NCI-H2196 treated with DMSO at 0.1 percent for 48 hours (cell line): ENCODE measurements around the gene C10orf90.
"Not testable (repeated sequence)": the region's sequence is repeated elsewhere in the genome, so short reads cannot be mapped to it uniquely, and the experiment has no call there.

Source experiments
- DNase-seq: peaks from one replicate; lab custom pipeline; 2025; ENCODE audit not compliant: unreplicated experiment; lab: John Stamatoyannopoulos, UW

C10orf90 gene

DNA sequence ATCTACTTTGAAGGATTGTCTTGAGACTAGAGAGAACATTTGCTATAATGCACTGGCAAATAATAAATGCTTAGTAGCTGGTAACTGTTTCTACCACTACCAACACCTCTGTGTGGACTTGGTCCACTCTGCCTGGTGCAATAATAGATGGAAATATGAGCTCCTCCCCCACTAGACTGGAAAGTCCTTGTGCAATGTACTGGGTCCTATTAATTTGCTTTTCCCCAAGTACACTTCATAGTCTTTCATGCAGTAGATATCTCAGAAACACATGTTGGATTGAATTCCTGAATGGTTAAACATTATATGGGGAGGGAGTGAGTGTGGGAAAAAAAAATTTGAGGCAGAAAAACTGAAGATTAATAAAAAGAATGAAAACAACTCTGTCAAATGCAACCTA, 119.3 kb downstream of the C10orf90 start:
- DNase-seq = no peak

DNA sequence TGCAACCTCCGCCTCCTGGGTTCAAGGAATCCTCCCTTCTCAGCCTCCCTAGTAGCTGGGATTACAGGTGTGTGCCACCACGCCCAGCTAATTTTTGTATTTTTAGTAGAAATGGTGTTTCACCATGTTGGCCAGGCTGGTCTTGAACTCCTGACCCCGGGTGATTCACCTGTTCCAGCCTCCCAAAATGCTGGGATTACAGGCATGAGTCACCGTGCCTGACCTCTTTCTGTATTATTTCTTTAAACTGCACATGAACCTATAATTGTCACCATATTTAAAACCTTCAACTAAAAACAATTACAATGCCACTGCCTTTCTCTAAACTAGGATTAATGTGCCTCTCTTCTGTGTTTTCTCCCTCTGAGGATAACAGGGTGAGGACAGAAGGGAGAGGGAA, 119.9 kb downstream of the C10orf90 start:
- not testable (repeated sequence) for DNase-seq

- no peak for DNase-seq
These were observed 121.1 kb downstream of the C10orf90 start for GRCh38 chr10:126549344-126549743.

- no peak for DNase-seq
These were observed 125.9 kb downstream of the C10orf90 start for GRCh38 chr10:126544565-126544964.

DNA sequence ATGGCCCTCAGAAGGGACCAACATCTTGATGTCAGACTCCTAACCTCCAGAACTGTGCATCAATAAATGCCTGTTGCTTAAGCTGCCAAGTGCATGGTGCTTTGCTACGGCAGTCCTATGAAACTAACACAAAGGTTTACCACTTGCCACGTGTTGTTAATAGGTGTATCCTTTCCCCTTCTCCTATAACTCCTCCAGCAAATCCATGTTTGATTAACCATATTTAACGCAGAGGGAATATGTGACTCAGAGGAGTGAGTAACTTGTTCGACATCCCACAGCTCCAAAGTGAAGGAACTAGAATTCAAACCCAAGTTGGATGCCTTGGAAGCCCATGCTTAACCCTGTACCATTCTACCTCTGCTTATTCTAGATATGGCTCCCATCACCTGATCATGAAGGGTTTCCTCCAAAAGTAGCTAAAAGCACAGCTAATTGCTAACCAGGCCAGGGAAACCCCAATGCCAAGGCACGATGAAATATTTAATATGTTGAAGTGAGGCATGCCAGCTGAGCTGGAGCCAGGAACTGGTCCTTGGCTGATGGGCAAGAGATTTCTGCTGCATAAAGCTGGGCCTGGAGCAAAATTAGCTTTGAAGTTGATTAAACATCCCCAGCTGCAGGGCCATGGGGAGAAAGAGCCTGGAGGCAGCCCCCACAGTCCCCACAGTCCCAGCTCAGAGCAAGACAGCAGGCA, 131.9 kb downstream of the C10orf90 start:
- DNase-seq = no peak

GRCh38 chr10:126536656-126537055, 133.8 kb downstream of the C10orf90 start:
- no peak for DNase-seq

- no peak for DNase-seq
These were observed 134.3 kb downstream of the C10orf90 start for GRCh38 chr10:126536148-126536547.

DNA sequence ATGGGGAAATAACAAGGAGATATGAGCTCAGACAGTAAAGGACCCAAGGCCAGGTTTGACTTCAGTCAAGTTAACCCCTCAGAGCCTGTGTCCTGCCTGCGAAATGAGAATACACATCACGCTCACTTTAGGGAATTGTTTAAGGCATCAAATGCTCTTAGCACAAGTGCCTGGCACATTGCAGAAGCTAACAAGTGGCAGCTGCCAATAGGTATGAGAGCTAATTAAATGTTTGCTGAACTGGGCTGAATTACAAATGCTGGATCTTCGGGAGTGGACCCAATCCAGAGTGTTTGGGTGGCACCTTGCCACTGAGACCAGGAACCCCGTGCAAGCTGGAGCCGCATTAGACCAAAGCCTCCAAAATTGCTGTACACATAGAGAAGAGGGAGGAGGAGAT, 136.8 kb downstream of the C10orf90 start:
- no peak for DNase-seq

GRCh38 chr10:126528315-126528835, 142.1 kb downstream of the C10orf90 start:
- no peak for DNase-seq

GRCh38 chr10:126527645-126528314, 142.7 kb downstream of the C10orf90 start:
- no peak for DNase-seq

GRCh38 chr10:126525326-126525725, 145.2 kb downstream of the C10orf90 start:
- DNase-seq = no peak

DNA sequence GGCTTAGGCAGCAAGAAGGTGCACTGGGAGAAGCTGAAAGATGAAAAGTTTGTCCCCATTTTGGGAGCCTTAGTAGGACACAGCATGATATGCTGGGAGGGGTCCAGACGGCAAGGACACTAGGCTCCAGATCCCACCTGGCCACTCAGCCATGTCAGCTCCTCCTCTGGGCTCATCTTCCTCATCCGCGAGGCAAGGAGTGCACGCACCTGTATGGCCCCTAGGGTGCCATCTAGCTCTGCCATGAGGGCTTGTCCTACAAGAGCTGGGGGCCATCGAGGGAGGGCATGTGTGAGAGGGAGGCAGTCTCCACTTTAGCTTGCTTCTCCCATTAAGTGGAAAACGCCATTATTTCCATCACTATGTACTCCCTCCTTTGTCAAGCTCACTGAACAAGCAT, 146.0 kb downstream of the C10orf90 start:
- no peak for DNase-seq

- DNase-seq = no peak
These were observed 147.4 kb downstream of the C10orf90 start for GRCh38 chr10:126523071-126523470.

DNA sequence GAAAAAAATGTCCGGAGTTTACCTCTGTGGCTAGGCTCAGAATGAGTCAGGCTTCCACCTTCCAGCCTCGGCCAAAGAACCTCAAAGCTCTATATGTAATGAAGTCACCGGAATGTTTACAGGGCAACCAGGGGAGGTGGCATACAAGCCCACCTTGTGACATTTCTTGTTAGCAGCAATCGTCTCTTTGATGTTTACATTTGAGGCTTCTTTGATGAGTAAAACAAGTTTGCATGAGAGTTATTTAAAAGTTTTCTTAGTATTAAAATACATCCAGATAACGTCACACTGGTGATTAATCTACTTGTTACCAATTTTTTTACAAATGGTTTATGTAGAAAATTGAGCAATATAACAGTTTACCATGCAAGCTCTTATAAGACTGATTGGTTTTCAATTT, 149.1 kb downstream of the C10orf90 start:
- DNase-seq = no peak

DNA sequence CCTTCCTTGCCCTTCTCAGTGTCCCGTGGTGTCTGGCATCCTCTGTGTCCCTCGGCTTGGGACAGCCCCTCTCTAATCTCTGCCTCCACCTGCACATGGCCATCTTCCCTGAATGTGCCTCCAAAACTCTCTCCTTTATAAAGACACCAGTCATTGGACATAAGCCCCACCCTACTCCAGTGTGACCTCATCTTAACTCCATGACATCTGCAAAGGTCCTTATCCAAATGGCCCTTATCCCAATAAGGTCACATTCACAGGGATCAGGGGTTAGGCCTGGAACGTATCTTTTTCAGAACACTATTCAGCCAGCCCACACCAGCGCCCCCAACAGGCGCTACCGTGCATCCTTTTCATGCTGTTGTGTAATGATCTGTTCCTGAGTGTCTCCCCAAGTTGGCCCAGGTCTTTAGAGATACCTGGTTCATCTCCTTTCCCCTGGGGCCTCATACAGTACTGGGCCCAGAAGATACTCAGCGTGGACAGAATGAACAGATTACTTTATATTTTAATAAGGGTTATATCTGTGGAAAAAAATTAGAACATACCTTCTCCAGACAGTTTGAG, 149.7 kb downstream of the C10orf90 start:
- no peak for DNase-seq

DNA sequence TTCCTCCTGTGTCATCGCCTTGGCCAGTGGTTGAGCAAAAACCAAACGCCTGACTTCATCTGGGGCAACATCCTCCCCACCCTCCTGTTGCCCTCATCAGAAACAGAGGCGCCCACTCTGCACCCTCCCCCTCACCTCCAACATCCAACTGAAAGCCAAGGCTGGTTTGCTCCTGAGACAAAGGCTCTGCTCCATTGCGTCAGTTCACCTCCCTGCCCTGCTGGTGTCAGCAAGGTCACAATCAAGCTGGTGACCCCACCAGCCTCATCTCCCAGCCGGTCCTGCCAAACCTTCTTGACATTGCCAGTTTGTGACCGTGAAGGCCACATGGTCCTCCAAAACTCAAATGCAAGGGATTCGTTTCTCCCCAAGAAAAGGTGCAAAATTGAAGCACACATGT, 150.5 kb downstream of the C10orf90 start:
- DNase-seq = no peak

DNA sequence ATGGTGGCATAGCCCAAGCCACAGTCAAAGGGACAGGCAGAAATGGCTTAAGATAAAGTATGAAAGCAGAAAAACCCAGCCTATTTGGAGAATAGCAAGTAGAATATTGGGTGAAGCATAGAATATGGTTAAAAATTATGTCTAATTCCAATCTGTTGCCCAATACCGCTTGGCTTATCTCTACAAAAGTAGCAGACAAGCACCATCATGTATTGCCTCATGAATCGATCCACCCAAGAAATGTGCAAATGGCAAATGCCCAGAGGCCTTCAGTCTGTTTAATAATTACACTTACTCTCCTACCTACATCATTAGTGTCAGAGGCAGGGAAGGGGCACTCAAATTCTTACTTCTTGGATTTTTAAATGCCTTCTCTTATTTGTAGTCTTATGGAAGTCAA, 151.3 kb downstream of the C10orf90 start:
- no peak for DNase-seq

DNA sequence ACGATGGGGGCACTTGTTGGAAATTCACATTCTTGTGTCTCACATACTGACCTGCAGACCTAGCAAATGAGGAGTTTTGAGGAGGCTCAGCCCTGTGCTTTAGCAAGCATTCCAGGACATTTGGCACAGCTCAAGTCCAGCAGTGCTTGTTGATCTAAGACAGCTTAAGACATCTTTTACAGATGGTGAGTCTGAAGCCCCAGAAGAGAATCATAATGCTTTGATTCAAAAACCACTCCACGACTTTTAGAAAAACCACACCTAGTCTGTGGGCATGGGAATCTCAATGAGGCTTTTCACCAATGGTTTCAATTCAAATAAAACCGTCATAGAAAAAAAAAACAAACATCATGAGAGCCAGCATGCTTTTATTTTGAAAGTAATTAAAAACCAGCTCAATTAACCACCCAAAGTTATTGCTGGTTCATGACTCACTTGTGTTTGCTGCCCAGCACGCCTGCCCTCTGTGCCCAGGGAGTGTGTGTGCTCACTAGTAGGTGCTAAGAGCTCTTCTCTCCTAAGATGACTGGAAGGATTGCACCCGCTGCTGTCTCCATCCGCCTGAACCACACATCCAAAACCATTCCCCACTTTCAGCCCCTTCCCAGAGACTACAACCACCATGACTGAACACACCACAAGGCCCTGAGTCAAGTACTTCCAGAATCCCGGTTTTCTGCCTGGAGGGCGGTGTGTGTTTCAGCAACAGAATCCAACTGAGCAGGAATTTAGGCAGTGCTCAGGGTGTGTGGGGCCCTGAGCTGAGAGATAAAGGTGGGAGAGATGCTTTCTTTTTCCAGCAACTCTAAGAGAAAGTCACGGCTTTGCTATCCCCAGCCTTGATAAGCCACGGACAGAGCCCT, 152.0 kb downstream of the C10orf90 start:
- no peak for DNase-seq

DNA sequence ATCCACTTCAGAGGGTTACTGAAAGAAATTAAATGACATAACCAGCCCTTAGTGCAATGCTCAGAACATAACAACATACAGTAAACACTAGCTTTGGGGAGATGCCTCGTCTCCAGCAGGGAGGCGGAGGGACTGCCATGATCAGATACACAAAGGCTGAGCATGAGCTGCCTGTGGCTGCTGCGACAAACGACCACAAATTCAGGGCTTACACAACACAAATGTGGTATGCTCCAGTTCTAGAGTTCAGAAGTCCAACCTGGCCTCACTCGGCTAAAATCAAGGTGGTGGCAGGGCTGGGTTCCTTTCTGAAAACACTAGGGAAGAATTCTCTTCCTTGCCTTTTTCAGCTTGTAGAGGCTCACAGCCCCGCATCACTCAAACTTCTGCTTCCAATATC, 154.0 kb downstream of the C10orf90 start:
- no peak for DNase-seq

DNA sequence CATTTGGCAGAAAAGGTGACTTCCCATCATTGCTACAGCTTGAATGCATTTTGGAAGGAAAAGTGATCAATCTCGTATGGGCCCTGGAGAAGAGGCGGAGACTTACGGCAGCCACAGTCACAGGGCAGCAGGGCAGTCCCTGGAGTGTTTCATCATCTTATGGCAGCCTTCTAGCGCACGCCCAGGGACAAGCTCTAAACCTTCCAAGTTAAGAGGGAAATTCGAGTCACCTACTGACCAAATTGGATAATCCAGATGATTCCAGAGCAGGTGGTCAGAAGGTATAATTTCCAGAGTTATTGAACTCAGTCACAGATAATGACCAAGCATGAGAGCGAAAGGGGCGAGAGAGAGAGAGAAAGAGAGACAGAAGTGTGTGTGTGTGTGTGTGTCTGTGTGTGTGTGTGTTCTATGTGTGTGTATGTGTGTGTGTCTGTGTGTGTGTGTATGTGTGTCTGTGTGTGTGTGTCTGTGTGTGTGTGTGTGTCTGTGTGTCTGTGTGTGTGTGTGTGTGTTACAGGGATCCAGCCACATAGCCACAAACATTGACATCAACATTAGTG, 158.5 kb downstream of the C10orf90 start:
- no peak for DNase-seq

GRCh38 chr10:126509182-126509581, 161.3 kb downstream of the C10orf90 start:
- DNase-seq = no peak
